ENCODE data around the gene DNAH17.

Gene DNAH17

GRCh38 chr17:78378225-78379130 is 198.7 kb downstream of the DNAH17 start, which contains the start of gene PGS1:
TSS of gene PGS1 (plus strand) at chr17:78378649. CDS start at chr17:78378666, 17 bp downstream.
- DNase-seq = peak; percentile 53

GRCh38 chr17:78377858-78378224 is 199.4 kb downstream of the DNAH17 start:
- no peak for DNase-seq

- DNase-seq = no peak
These were observed 201.0 kb downstream of the DNAH17 start for GRCh38 chr17:78376161-78376560.

- peak; percentile 77 for DNase-seq
These were observed 201.6 kb downstream of the DNAH17 start for GRCh38 chr17:78375401-78376151.

GRCh38 chr17:78374631-78375274 is 202.4 kb downstream of the DNAH17 start:
- DNase-seq = peak; percentile 49

- DNase-seq = no peak
These were observed 203.0 kb downstream of the DNAH17 start for GRCh38 chr17:78374189-78374588.

Data from amniotic stem cell (primary cell).